GM19438 (cell line): ENCODE data around the gene TRNT1.

Source experiments
- ATAC-seq: cut with Tn5 transposase; IDR thresholded peaks from one replicate; pipeline ENCODE4 v1.9.1; 2021; ENCODE audit warnings: low read depth; ENCODE audit not compliant: unreplicated experiment

Gene TRNT1

DNA sequence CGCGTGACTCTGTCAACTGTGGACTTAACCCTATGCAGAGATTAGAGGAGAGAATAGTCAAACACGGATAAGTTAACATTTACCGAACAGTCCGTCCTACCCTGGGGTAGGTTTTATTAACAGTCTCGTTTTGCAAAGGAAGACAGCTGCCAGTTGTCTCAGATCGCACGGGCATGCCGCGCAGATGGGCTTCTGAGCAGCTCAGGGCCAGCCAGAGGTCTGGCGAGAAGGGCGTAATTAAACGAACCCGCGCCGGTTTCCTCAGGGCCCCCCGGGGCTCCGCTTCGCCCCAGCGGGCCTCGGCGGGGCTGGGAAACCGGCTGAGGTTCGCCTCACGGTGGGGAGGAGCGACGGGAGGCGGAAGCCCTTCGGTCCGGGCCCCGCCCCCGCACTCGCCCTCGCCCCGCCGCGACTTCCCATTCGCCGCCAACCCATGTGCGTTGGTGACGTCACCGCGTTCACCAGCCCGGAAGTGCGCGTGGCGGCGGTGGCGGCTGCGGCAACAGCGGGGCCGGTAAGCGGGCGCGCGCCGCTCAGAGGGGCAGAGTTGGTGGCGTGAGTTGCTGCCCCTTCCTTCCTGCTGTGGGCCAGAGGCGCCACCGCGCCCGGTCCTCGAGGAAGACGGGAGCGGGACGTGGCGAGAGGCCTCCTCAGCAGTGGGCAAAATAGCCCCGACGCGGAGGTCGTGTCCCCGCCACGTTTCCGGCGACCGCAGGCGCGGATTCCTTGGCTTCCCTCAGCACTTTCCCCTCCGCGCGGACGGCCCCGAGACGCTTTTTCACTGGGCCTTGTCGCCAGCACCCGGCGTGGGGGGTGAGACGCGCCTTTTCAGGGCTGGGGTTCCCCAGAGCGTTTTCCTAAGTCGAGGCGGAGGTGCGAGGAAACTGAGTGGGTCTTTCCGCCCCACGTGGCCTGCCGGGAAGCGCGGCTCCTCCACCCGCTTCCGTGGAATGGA lies at the start of gene TRNT1:
Gene TRNT1, plus strand, starts transcription at position 464 of the 955 bp plus-strand sequence. CDS start 2,101 bp downstream, outside the sequence.
- ATAC-seq, result peak; percentile 92

GRCh38 chr3:3080309-3080708 lies 46.4 kb upstream of the TRNT1 start:
- no peak for ATAC-seq

DNA sequence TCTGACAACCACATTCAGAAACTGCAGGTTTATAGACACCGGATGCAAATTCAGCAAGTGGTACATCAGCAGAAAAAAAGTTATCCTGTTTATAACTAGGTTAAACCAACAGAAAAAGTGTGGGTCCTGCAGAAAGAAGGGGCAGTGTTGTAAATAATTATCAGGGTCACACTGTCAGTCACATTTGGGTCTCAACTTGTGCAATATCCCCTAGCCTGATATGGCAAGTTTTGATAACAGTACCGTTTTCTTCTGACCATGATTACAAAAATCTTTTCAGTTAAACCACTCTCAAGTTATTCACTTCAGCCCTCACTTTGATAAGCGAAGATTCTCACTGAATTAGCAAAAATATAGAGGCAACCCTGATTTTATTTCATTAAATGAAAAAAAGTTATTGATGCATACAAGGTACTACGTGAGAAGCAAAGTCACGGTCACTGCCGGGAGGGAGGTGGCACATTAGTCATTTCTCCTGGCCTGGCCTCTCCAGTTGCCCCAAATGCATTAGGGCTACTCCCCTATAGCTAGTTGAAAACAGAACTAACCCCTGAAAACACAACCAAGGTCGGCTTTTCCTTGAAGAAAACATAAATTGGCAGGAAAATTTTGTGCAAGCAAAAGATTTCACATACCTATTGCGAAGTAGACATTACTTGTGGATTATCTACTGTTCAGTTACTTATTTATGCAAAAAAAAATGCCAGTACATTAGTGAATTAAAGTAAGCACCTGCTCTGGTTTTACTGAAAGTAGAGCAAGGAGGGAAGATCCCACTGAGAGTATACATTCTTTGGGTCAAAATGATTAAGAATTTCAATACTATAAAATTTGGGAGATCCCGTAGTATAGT lies 45.1 kb upstream of the TRNT1 start:
- peak; percentile 37 for ATAC-seq

DNA sequence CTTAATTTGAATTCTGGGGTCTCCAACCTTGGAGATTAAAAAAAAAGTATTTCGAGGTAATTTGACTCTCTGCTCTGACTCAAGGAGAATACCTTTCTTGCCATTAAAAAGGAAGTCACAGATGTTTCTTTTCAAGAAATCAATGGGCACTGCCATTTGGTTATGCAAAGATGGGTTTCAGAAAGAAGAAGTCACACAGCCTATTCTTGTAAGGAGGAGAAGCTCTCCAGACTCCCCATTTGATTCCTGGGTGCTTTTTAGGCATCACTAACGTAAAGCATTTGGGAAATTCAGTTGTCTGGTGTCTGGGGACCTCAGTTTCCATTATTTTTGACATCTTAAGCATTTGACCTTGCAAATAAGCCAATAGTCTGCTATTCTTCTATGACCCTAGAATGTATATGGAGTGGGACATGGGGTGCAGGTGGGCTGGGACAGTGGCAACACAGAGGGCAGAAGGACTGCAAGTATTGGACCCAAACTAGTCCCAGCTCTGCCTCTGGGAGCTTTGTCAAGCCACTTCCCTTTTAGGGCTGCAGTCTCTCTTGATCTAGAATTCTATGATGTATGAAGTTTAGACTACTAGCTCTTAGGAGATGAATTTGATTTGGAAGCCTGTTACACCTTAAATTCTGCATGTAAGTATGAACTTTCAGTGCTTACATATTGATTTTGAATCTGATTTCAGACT lies 44.4 kb upstream of the TRNT1 start:
- ATAC-seq, result peak; percentile 71

- ATAC-seq, result no peak
These were observed 41.9 kb upstream of the TRNT1 start for GRCh38 chr3:3084890-3085289.

DNA sequence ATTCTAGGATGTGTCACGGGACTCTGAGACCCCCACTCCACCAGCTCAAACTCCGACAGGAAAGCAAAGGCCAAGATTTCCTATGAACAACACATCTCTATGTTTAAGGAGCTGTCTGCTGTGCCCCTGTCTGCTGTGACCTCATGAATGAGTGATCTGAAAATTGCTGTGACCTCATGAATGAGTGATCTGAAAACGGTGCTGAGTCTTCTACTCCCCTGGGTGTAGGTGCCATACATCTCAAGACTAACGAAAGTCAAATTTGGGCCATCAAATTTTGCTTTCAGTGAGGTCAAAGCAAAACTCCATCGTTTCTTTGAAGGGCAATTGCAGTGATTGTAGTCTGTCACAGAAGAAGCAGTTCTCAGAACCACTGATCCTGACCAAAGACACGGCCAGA lies 41.0 kb upstream of the TRNT1 start:
- ATAC-seq, result no peak

- no peak for ATAC-seq
These were observed 40.5 kb upstream of the TRNT1 start for GRCh38 chr3:3086239-3086638.

GRCh38 chr3:3087279-3087678 lies 39.5 kb upstream of the TRNT1 start:
- no peak for ATAC-seq

GRCh38 chr3:3087716-3088465 lies 38.8 kb upstream of the TRNT1 start:
- ATAC-seq, result no peak

- ATAC-seq, result peak; percentile 99
These were observed 37.7 kb upstream of the TRNT1 start for GRCh38 chr3:3089017-3089416.

- no peak for ATAC-seq
These were observed 28.8 kb upstream of the TRNT1 start for GRCh38 chr3:3097958-3098357.

- ATAC-seq, result peak; percentile 52
These were observed 24.9 kb upstream of the TRNT1 start for GRCh38 chr3:3101660-3102458.

DNA sequence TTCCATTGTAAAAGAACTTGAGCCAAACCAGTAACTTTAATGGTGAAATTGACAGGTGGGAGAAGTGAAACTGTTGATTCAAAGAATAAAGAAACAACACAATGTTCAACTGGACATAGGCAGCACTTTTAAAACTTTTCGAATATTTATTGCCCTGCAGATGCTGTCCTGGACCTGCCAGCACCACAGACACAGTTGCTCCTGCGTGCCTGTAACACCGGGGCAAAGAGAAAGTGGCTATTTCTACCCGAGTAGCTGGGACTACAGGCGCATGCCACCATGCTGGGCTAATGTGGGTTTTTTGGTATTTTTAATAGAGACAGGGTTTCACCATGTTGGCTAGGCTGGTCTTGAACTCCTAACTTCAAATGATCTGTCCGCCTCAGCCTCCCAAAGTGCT lies 24.0 kb upstream of the TRNT1 start:
- ATAC-seq, result no peak

- ATAC-seq, result no peak
These were observed 21.5 kb upstream of the TRNT1 start for GRCh38 chr3:3105246-3105645.

- no peak for ATAC-seq
These were observed 20.9 kb upstream of the TRNT1 start for GRCh38 chr3:3105815-3106214.

DNA sequence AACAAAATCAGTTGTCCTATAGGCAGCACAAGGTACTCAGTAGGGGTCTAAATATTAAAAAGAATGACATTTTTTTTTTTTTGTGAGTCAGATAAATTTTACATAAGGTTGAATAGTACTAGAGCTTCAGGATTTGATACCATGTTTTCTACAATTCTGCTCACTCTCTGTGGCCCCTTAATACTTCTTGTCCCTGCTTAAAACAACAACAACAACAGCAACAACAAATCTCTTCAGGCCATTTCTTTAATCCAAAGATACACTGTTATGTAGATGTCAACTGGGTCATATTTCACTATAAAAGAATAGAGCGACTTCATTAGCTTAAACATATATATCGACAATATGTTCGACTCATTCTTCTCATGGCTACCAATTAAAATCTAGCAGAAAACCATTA lies 19.6 kb upstream of the TRNT1 start:
- ATAC-seq, result no peak

GRCh38 chr3:3107858-3108257 lies 18.9 kb upstream of the TRNT1 start:
- ATAC-seq, result no peak

GRCh38 chr3:3109407-3110298 lies 17.1 kb upstream of the TRNT1 start:
- peak; percentile 44 for ATAC-seq
